K562 (cell line): ENCODE measurements around the gene ERAL1. TPM values are rescaled to one million over a fixed set of nuclear protein-coding genes. Genes with fewer than 3 reads are reported as not detected.

ENCODE experiments used
- BHLHE40 ChIP-seq: IDR thresholded peaks from 2 replicates; pipeline ENCODE4 v1.6.1; 2011; ENCODE audit warnings: low read length, improper control_type of control experiment
- COPS2 ChIP-seq: fragments of 450-650 bp; conservative IDR thresholded peaks from 2 replicates; pipeline ENCODE4 v1.6.1; 2016; ENCODE audit warnings: mild to moderate bottlenecking, moderate library complexity
- EWSR1 ChIP-seq: fragments of 450-650 bp; IDR thresholded peaks from 2 replicates; pipeline ENCODE4 v1.6.1; 2018; ENCODE audit warnings: borderline replicate concordance, mild to moderate bottlenecking, low read depth, moderate library complexity; ENCODE audit not compliant: partially characterized antibody
- MLLT1 ChIP-seq, 2 experiments: fragments of 450-650 bp; IDR thresholded peaks; 2 replicates each; pipeline ENCODE4 v1.6.1; 2016
- POLR2H ChIP-seq: IDR thresholded peaks from 2 replicates; pipeline ENCODE4 v1.6.1; 2016; ENCODE audit warnings: missing genetic modification characterization, low read depth, mild to moderate bottlenecking, control low read depth, missing compliant biosample characterization, moderate library complexity
- SETDB1 ChIP-seq: IDR thresholded peaks from one replicate; pipeline ENCODE4 v1.6.1; 2012; ENCODE audit warnings: low read length, control low read depth, inconsistent platforms
- TAF15 ChIP-seq: fragments of 200-400 bp; formaldehyde crosslinking; IDR thresholded peaks from 2 replicates; pipeline ENCODE4 v1.6.1; 2017; ENCODE audit warnings: mild to moderate bottlenecking, low read depth, low read length, moderate library complexity
- TCF3 ChIP-seq: sonication (generic); formaldehyde crosslinking; IDR thresholded peaks from 2 replicates; pipeline ENCODE4 v1.4.0; 2020; ENCODE audit warnings: mild to moderate bottlenecking, missing genetic modification reagents
- TFAM ChIP-seq: fragments of 250-450 bp; sonication (Bioruptor Pico); conservative IDR thresholded peaks from 2 replicates; pipeline ENCODE4 v1.5.0; 2021; ENCODE audit warnings: mild to moderate bottlenecking, moderate library complexity
- ZBED1 ChIP-seq: IDR thresholded peaks from 2 replicates; pipeline ENCODE4 v1.6.1; 2014
- ZFPM2 ChIP-seq: fragments of 250-450 bp; sonication (Bioruptor Pico); IDR thresholded peaks from 2 replicates; pipeline ENCODE4 v1.5.1; 2022; ENCODE audit warnings: mild to moderate bottlenecking
- ZKSCAN3 ChIP-seq: fragments of 250-450 bp; sonication (Bioruptor Pico); IDR thresholded peaks from 2 replicates; pipeline ENCODE4 v1.4.0; 2020
- ZKSCAN8 ChIP-seq: fragments of 200-800 bp; sonication (Bioruptor generic); IDR thresholded peaks from 2 replicates; pipeline ENCODE4 v1.6.1; 2016; ENCODE audit warnings: missing genetic modification characterization, missing compliant biosample characterization
- ZNF23 ChIP-seq: fragments of 250-450 bp; sonication (Bioruptor Pico); IDR thresholded peaks from 2 replicates; pipeline ENCODE4 v1.4.0; 2020; ENCODE audit warnings: mild to moderate bottlenecking
- ZNF324 ChIP-seq: fragments of 250-450 bp; sonication (Bioruptor Pico); IDR thresholded peaks from 2 replicates; pipeline ENCODE4 v1.4.0; 2020; ENCODE audit warnings: mild to moderate bottlenecking
- polyA plus RNA-seq, 8 experiments: library from polyadenylated mRNA; depleted of rRNA in 4 of 8; stranded (reverse) in 5 of 8; unstranded in 3 of 8; fragments of >200 nt; fragmentation: Nextera tagmentation in 2 of 8; fragmentation: Illumina TruSeq in 1 of 8; extraction: Ambion mirVana in 2 of 8; extraction: Trizol in 1 of 8; gene quantifications; 2 replicates each; pipeline versions ENCODE4 v1.2.1 to v1.2.3, GENCODE V29; 2011 to 2014; ENCODE audit warnings: inconsistent platforms in 1 of 8, missing spikeins in 1 of 8
- total RNA-seq, 7 experiments: library from RNA; depleted of rRNA in 6 of 7; stranded (reverse); fragments of >200 nt in 6 of 7; fragmentation: Illumina TruSeq in 2 of 7; extraction: Trizol in 2 of 7; gene quantifications; 2 replicates each; pipeline versions ENCODE4 v1.2.1 to v1.2.3, GENCODE V29; 2011 to 2021; ENCODE audit warnings: low replicate concordance in 1 of 7
- TF ChIP-seq, protein P1 (sequence below): fragments of 450-650 bp; IDR thresholded peaks from 2 replicates; pipeline ENCODE4 v1.6.1; 2016; ENCODE audit warnings: mild to moderate bottlenecking
- TF ChIP-seq, protein P2 (sequence below): fragments of 450-650 bp; formaldehyde crosslinking; IDR thresholded peaks from 2 replicates; pipeline ENCODE4 v1.4.0; 2020; ENCODE audit warnings: mild to moderate bottlenecking
- TF ChIP-seq, protein P3 (sequence below): sonication (generic); formaldehyde crosslinking; IDR thresholded peaks from 2 replicates; pipeline ENCODE4 v1.5.0; 2020; ENCODE audit warnings: missing genetic modification reagents
- TF ChIP-seq, protein P4 (sequence below): fragments of 450-650 bp; IDR thresholded peaks from 2 replicates; pipeline ENCODE4 v1.6.1; 2016; ENCODE audit warnings: low read depth, mild to moderate bottlenecking, moderate library complexity
- TF ChIP-seq, protein P5 (sequence below): fragments of 450-650 bp; formaldehyde crosslinking; IDR thresholded peaks from 2 replicates; pipeline ENCODE4 v1.4.0; 2022; ENCODE audit warnings: missing genetic modification characterization

ERAL1 gene
- total and polyA plus RNA-seq, 9 of the 15 experiments (the other 6 are each of a cell fraction or from before 2014, with no cell fraction given) = 37.5 to 351 (median 106) TPM

DNA sequence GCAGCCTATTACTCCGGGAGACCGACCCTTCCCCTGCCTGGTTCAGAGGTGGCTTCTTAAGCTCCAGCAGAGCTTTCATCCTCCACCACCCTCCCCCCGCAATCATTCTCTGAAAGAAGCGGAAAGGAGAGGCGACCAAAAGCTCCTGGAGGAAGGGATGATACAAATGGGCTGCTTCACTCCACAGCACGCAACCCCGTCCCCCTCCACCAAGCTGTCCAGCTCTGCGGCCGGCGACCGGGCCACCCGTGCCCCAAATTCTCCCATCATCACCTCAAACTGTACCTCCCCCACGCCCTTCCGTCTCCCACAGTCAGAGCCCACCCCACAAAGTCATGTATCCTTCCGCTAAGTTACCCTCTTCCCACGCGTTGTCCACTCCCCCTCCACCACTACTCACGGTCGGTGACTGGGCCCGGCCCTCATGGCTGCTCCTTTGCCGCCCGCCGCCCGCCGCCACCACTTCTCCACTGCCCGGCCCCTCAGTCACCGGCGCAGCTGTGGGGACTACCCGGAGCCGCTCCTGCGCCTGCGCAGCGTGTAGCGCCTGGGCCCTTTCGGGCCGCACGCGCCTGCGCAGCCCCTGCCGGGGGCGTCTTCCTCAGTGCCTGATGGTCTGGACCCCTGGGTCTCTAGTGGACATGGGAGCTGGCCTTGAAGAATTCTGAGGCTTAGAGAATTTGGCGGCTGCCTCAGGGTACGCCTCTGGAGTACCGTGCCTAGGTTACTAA lies 12.4 kb upstream of the ERAL1 start, which contains the start of gene FAM222B (continued):
- TF ChIP-seq EWSR1 (no peak), ZKSCAN8 (CRISPR knock-in tag) (no peak), ZKSCAN3 (no peak), ZBED1 (no peak), ZNF324 (CRISPR knock-in tag) (0 out of 2 replicates have a peak, but pooled peaks have one; percentile 26), BHLHE40 (no peak; the same call in 1 of the 2 replicates), COPS2 (no peak), TAF15 (no peak), TFAM (CRISPR knock-in tag) (no peak), ZNF23 (no peak), SETDB1 (no peak), MLLT1 (IDR thresholded peaks at IDR 0.05) (peak; percentile 67 to 88; a peak in 3 of 4 replicates), POLR2H (tag) (no peak; the same call in 1 of the 2 replicates), TCF3 (CRISPR knock-in tag) (no peak; the same call in 1 of the 2 replicates), ZFPM2 (CRISPR knock-in tag) (no peak)
- TF ChIP-seq, protein P1, sequence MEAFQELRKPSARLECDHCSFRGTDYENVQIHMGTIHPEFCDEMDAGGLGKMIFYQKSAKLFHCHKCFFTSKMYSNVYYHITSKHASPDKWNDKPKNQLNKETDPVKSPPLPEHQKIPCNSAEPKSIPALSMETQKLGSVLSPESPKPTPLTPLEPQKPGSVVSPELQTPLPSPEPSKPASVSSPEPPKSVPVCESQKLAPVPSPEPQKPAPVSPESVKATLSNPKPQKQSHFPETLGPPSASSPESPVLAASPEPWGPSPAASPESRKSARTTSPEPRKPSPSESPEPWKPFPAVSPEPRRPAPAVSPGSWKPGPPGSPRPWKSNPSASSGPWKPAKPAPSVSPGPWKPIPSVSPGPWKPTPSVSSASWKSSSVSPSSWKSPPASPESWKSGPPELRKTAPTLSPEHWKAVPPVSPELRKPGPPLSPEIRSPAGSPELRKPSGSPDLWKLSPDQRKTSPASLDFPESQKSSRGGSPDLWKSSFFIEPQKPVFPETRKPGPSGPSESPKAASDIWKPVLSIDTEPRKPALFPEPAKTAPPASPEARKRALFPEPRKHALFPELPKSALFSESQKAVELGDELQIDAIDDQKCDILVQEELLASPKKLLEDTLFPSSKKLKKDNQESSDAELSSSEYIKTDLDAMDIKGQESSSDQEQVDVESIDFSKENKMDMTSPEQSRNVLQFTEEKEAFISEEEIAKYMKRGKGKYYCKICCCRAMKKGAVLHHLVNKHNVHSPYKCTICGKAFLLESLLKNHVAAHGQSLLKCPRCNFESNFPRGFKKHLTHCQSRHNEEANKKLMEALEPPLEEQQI = no peak
- TF ChIP-seq, protein P2, sequence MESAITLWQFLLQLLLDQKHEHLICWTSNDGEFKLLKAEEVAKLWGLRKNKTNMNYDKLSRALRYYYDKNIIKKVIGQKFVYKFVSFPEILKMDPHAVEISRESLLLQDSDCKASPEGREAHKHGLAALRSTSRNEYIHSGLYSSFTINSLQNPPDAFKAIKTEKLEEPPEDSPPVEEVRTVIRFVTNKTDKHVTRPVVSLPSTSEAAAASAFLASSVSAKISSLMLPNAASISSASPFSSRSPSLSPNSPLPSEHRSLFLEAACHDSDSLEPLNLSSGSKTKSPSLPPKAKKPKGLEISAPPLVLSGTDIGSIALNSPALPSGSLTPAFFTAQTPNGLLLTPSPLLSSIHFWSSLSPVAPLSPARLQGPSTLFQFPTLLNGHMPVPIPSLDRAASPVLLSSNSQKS (CRISPR knock-in tag) = no peak
- TF ChIP-seq, protein P3, sequence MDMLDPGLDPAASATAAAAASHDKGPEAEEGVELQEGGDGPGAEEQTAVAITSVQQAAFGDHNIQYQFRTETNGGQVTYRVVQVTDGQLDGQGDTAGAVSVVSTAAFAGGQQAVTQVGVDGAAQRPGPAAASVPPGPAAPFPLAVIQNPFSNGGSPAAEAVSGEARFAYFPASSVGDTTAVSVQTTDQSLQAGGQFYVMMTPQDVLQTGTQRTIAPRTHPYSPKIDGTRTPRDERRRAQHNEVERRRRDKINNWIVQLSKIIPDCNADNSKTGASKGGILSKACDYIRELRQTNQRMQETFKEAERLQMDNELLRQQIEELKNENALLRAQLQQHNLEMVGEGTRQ (CRISPR knock-in tag) = no peak
- TF ChIP-seq, protein P4, sequence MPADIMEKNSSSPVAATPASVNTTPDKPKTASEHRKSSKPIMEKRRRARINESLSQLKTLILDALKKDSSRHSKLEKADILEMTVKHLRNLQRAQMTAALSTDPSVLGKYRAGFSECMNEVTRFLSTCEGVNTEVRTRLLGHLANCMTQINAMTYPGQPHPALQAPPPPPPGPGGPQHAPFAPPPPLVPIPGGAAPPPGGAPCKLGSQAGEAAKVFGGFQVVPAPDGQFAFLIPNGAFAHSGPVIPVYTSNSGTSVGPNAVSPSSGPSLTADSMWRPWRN = no peak; the same call in 1 of the 2 replicates
- TF ChIP-seq, protein P5, sequence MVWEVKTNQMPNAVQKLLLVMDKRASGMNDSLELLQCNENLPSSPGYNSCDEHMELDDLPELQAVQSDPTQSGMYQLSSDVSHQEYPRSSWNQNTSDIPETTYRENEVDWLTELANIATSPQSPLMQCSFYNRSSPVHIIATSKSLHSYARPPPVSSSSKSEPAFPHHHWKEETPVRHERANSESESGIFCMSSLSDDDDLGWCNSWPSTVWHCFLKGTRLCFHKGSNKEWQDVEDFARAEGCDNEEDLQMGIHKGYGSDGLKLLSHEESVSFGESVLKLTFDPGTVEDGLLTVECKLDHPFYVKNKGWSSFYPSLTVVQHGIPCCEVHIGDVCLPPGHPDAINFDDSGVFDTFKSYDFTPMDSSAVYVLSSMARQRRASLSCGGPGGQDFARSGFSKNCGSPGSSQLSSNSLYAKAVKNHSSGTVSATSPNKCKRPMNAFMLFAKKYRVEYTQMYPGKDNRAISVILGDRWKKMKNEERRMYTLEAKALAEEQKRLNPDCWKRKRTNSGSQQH = peak; percentile 95
